ENCODE measurements around the gene XRCC6.

XRCC6 gene

GRCh38 chr22:41648432-41648831 lies 27.3 kb downstream of the XRCC6 start:
- H3K79me2 ChIP-seq (ENCODE audit: insufficient read depth, low read length): no peaks in the 10 kb centered on the region
- no peak overlapping the region for H2AFZ ChIP-seq (ENCODE audit: low read length)
- no peak overlapping the region for H3K4me2 ChIP-seq (ENCODE audit: low read depth, low read length, poor library complexity, severe bottlenecking)
- no peaks in the 10 kb centered on the region for H3K27me3 ChIP-seq (ENCODE audit: insufficient read depth, low read length, poor library complexity, severe bottlenecking)
- no peaks in the 10 kb centered on the region for H3F3A ChIP-seq (ENCODE audit: low read depth)
- TF ChIP-seq CTCF (conservative IDR thresholded peaks at IDR 0.05; ENCODE audit: low read length): no peak
- TF ChIP-seq EZH2phosphoT487 (IDR thresholded peaks at IDR 0.05; ENCODE audit: borderline replicate concordance): no peak
- H3K9me3 ChIP-seq (ENCODE audit: insufficient read depth, low read depth, low read length): no peaks in the 10 kb centered on the region
- H3K4me1 ChIP-seq (ENCODE audit: insufficient read depth, low read length, poor library complexity, severe bottlenecking): no peaks in the 10 kb centered on the region
- peaks cover 17% of the 10 kb centered on the region for H4K20me1 ChIP-seq (ENCODE audit: insufficient read depth, low read length, poor library complexity, severe bottlenecking)
- H3K9ac ChIP-seq (ENCODE audit: low read depth, low read length, poor library complexity, severe bottlenecking): no peak overlapping the region
- no peak overlapping the region for H3K4me3 ChIP-seq (ENCODE audit: low read length, poor library complexity, severe bottlenecking)
- H3K9me2 ChIP-seq (replicated peaks; ENCODE audit: low read depth, low read length): no peaks in the 10 kb centered on the region
- H3K36me3 ChIP-seq (ENCODE audit: insufficient read depth, low read length): peaks cover 75% of the 10 kb centered on the region; the same call in 1 of the 2 replicates

GRCh38 chr22:41650229-41650628 lies 29.1 kb downstream of the XRCC6 start:
- Histone ChIP-seq H3K9me3 (ENCODE audit: insufficient read depth, low read depth, low read length) (no peaks in the 10 kb centered on the region), H3K36me3 (ENCODE audit: insufficient read depth, low read length) (peaks cover 79% of the 10 kb centered on the region; the same call in 1 of the 2 replicates), H4K20me1 (ENCODE audit: insufficient read depth, low read length, poor library complexity, severe bottlenecking) (peaks cover 14% of the 10 kb centered on the region), H2AFZ (ENCODE audit: low read length) (no peak overlapping the region), H3K4me1 (ENCODE audit: insufficient read depth, low read length, poor library complexity, severe bottlenecking) (no peaks in the 10 kb centered on the region), H3F3A (ENCODE audit: low read depth) (no peaks in the 10 kb centered on the region), H3K79me2 (ENCODE audit: insufficient read depth, low read length) (no peaks in the 10 kb centered on the region), H3K27me3 (ENCODE audit: insufficient read depth, low read length, poor library complexity, severe bottlenecking) (no peaks in the 10 kb centered on the region), H3K9me2 (replicated peaks; ENCODE audit: low read depth, low read length) (no peaks in the 10 kb centered on the region), H3K4me2 (ENCODE audit: low read depth, low read length, poor library complexity, severe bottlenecking) (no peak overlapping the region), H3K9ac (ENCODE audit: low read depth, low read length, poor library complexity, severe bottlenecking) (no peak overlapping the region), H3K4me3 (ENCODE audit: low read length, poor library complexity, severe bottlenecking) (no peak overlapping the region)
- no peak for TF ChIP-seq EZH2phosphoT487 (IDR thresholded peaks at IDR 0.05; ENCODE audit: borderline replicate concordance)
- no peak for TF ChIP-seq CTCF (conservative IDR thresholded peaks at IDR 0.05; ENCODE audit: low read length)

DNA sequence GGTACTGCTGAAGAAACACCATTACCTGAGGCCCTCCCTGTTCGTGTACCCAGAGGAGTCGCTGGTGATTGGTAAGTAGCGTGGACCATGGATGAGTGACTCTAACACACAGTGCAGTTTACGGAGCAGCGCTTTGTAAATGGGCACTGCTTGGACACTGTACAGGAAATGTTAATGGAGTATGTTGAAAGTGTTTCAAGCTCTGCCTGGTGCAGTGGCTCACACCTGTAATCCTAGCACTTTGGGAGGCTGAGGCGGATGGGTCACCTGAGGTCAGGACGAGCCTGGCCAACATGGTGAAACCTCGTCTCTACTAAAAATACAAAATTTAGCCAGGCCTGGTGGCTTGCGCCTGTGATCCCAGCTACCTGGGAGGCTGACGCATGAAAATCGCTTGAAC lies 29.7 kb downstream of the XRCC6 start:
- Histone ChIP-seq H3K4me2 (ENCODE audit: low read depth, low read length, poor library complexity, severe bottlenecking) (no peak overlapping the region), H3K4me3 (ENCODE audit: low read length, poor library complexity, severe bottlenecking) (no peak overlapping the region), H3K9ac (ENCODE audit: low read depth, low read length, poor library complexity, severe bottlenecking) (no peak overlapping the region), H3F3A (ENCODE audit: low read depth) (no peaks in the 10 kb centered on the region), H2AFZ (ENCODE audit: low read length) (no peak overlapping the region), H3K9me3 (ENCODE audit: insufficient read depth, low read depth, low read length) (no peaks in the 10 kb centered on the region), H3K4me1 (ENCODE audit: insufficient read depth, low read length, poor library complexity, severe bottlenecking) (no peaks in the 10 kb centered on the region), H3K9me2 (replicated peaks; ENCODE audit: low read depth, low read length) (no peaks in the 10 kb centered on the region), H3K27me3 (ENCODE audit: insufficient read depth, low read length, poor library complexity, severe bottlenecking) (no peaks in the 10 kb centered on the region), H4K20me1 (ENCODE audit: insufficient read depth, low read length, poor library complexity, severe bottlenecking) (peaks cover 14% of the 10 kb centered on the region), H3K36me3 (ENCODE audit: insufficient read depth, low read length) (peaks cover 80% of the 10 kb centered on the region; the same call in 1 of the 2 replicates), H3K79me2 (ENCODE audit: insufficient read depth, low read length) (no peaks in the 10 kb centered on the region)
- TF ChIP-seq CTCF (conservative IDR thresholded peaks at IDR 0.05; ENCODE audit: low read length) (no peak), EZH2phosphoT487 (IDR thresholded peaks at IDR 0.05; ENCODE audit: borderline replicate concordance) (no peak)

Measured in Loucy (cell line).